HG02610 (cell line): ENCODE measurements around the gene COL28A1.

Source experiments
- ATAC-seq: cut with Tn5 transposase; IDR thresholded peaks from one replicate; pipeline ENCODE4 v1.9.1; 2021; ENCODE audit warnings: mild to moderate bottlenecking, moderate library complexity; ENCODE audit not compliant: unreplicated experiment

COL28A1 gene

DNA sequence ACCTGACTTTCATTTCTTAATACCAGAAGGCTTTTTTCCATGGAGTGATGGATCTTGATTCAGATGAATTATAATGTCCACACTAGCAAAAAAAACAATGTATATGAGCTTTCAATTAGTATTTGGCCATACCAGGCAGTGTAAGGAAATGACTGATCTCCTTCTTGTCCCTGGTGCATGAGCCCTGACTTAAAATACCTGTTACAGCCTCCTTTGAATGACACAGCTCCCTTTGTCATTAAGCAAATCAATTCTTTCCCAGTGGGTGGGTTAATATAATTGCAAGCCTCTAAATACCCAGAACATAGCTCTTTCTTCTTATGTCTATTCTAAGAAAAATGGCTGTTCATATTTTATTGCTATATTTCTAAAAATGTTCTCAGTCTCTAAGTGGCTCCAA, 188.6 kb downstream of the COL28A1 start:
- ATAC-seq: no peak

DNA sequence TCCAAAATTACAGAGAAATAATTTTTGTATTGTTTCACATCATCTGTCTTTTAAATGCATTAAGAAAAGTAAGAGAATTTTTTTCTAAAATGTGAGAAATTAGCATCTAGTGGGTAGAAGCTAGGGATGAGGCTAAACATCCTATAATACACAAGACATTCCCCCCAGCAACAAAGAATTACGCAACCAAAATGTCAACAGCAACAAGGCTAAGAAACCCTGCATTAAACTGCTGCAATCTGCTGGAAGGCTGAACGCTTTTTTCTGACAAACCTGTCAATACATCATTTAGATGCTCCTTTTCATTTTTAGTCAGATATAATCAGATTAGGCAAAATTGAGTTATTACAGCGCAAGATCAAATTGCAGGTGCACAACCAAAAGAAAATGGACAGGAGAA, 191.1 kb downstream of the COL28A1 start:
- ATAC-seq: no peak

DNA sequence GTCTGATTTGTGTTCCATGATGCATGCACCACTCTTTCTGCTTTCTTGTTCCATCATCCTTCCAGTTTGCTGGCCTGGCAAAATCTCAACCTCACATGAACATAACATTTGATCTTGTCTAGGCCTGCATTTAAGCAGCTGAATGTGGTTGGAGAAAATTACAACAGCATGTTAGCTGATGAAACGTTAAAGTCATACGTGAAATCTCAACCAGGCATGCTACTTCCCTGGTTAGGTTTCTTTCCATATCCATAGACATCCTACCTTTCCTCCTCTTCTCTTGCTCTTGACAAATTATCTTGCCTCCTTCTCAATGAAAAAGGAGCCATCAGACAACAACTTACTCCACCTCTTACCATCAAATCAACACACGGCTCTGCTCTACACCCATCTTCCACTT, 199.8 kb downstream of the COL28A1 start:
- no peak for ATAC-seq

DNA sequence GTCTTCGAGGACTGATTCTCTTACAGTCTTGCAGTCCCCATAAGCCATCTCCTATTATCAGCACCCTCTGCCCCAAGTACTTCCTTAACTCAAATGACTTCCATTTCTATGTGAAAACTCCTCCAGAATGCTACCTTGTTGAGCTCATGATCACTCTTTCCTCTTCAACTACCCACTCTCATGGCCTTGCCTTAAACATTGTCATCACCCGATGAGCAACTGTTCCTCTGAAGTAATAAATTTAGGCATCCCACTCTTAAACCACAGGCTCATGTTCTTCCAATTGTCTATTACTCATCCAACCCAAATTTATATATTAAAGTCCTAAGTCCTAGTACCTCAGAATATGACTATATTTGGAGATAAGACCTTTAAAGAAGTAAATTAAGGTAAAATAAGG, 200.5 kb downstream of the COL28A1 start:
- ATAC-seq: no peak

DNA sequence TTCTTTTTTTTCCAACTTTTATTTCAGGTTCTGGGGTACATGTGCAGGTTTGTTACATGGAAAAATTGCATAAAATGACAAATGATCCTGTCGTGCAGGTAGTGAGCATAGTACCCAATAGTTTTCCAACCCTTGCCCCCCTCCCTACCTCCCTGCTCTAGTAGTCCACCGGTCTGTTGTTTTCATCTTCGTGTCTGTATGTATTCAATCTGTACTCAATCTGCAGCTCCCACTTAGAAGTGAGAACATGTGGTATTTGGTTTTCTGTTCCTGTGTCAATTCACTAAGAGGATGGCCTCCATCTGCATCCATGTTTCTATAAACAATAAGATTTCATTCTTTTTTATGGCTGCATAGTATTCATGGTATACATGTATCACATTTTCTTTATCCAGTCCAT, 202.1 kb downstream of the COL28A1 start:
- no peak for ATAC-seq

DNA sequence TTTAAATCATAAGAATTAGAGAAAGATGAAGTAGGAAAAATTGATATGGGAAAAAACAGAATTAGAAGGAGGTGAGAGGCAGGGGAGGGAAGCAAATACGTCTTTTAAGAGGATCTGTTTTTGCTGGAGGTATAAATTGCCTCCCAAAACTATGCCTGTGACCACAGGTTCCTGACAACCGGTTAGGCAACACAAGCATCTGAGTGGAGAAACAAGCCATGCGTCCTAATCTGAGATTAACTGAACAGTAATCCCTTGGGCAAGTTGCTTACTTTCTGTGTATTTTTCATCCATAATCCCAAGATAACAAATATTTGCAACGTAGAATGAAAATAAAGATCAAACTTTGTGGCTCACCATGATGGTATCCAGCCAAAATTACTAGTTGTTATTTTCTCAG, 204.2 kb downstream of the COL28A1 start:
- ATAC-seq: no peak

DNA sequence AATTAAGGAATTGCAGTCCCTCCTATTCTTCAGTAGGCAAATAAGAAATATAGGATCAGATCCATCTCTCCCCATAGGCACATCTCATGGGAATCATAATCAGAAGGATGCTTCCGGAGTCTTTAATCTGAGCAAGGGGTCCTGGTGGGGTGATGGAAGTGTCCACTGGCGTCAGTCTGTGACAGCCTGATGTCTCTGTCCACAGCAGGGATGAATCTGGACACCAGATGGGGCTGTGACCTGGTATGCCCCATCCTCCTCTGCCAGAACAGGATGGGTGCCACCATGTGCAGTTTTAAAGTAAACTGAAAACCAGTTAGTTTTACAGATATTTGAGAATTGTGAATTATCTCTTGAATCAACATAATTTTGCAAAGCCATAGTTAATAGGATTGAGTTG, 204.7 kb downstream of the COL28A1 start:
- ATAC-seq: no peak

DNA sequence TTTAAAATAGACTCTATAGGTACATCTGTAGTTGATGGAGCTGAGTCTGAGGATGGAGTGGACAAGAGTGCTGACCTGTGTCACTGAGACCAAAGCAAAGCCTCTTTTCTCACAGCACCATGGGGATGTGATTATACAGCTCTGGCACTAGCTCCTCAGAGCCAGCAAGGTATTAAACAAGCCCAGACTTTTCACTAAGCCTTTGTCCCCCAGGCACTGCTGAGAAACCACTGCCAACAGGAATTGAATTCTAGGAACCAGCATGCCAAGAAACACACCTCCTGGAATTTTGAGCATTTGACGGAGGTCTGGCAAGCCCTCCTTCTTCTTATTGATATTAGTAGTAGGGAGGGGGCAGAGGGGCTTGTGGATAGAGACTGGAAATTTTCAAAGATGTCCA, 206.3 kb downstream of the COL28A1 start:
- no peak for ATAC-seq

DNA sequence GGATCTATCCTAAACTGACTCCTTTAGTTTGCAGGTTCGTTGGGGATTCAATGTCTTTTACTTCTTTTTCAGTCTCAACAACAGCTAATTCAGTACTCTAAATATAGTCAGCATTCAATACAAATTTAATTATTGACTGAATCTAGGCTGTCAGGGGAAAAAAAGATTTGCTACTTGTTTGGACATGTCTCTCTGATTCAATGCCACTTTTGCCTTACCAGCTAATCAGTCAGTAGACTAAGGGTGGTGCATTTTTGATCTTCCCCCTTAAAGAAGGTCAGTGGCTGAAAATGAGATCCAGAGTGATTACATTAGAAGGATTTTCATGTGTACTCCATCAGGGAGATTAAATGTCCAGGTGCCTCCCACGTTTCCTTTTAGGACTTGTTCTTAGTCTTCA, 208.2 kb downstream of the COL28A1 start:
- ATAC-seq: no peak

DNA sequence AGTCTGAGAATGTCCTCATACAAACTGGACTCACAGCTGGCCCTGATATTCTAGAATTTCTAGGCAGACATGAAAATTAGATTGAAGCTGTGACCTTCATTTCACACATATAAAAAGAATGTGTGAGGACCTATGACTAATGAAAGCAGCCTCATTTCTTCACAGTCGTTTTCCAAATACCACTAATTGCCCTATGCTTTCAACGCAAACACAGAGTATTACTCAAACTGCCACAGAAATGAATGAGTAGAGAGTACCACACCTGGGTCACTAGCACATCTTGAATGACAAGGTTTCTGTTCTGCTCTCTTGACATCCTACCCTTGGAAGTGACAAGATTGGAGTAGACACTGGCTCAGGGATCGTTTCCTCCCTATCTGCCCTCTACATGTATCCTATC, 211.0 kb downstream of the COL28A1 start:
- ATAC-seq: no peak

DNA sequence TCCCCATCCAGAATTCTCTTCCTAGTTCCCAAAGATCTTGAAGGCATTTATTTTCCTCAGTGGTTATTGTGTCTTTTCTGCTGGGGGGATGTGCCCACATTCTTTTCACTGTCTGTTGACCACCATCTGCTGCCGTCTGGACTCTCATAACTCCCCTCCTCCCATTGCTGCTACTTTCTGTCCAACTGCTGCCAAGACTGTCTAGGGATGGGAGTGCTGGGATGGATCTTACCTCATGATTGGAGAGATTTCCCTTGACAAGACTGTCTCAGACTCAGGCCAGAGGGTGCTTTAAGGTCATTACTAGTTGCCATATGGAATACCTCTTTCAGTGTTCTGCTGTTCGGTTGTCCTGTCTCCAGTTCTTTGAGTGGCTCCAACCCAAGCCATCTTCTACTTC, 211.8 kb downstream of the COL28A1 start:
- ATAC-seq: no peak

DNA sequence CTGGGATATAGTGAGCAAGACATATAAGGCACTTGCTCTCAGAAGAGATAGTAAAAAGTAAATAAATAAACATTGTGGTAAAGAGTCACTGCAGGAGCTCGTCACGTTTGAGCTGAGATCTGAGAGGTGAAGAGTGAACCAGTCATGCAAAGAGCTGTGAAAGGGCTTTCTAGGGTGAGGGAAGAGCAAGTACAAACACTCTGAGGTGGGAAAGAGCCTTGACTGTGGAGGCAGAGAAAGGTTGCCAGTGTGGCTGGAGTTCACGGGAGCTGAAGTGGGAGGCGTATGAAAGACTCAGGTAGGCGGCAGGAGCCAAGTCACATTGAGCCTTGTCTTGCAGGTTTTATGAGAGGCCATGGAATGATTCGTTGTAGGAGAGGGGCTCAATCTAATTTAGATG, 212.3 kb downstream of the COL28A1 start:
- peak; percentile 72 for ATAC-seq

DNA sequence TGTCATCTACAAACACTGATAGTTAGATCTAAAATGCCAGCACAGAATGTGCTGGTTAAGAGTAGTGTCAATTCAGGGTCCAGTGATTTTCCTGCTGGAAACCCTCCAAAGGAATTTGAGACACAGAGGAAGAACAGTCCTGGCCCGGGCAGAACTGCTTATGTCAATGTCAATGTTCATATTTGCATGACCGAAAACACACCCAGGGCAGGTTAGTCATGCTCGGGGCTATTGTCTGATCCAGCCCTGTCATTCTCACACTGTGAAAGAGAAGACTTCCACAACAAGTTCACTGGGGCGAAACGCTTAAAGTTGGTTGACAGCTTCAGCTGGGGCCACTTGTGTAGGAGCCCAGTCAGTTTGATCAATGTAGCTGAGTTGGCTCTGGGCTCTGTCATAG, 214.0 kb downstream of the COL28A1 start:
- peak; percentile 93 for ATAC-seq

DNA sequence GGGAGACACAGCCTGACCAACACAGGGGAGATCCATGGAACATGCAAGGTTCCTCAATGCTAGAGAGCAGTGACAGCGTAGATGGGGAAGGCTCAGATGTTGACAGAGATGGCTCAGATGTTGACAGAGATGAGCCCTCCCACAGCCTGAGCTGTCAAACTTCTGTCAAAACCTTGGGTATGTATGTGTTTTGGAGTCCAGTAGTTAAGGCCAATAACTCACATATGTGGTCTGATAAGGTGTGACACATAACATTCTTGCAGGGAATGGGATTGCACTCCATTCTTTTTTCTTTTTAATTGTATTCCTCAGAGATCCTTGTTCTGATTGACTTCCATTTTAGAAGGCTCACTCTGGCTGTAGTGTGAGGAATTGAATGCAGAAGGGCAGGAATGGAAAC, 217.1 kb downstream of the COL28A1 start:
- ATAC-seq: no peak

DNA sequence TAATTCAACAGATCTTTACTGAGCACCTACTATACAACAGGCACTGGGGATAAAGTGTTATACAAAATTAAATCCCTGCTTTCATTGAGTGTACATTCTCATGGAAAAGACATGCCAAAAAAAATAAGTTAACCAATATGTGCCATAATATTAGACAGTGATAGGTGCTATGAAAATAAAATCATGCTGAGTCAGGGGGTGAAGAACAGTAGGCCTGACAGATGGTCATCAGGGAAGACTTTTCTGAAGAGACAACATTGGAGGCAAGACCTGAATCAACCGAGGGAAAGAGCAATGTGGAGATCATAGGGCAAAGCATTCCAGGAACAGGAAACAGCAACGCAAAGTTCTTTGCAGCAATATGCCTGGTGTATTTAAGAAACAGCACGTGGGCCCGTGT, 217.8 kb downstream of the COL28A1 start:
- no peak for ATAC-seq

DNA sequence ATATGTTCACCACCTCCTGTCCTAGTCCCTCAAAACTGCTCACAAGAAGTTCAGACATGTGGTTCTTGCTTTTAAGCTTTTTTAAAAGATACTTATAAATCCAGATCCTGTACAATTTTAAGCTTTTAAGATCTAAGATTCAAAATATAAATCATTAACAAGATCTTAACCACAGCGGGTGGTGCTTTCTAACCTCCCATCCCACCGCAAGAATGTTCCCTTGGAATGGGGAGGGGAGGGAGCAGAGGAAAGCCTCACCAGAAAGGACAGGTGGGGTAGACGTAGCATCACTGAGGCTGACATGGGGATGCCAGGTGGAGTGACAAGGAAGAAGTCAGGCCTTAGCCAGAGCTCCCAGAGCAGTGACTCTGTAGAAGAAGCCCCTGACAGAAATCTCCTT, 219.8 kb downstream of the COL28A1 start:
- ATAC-seq: no peak

DNA sequence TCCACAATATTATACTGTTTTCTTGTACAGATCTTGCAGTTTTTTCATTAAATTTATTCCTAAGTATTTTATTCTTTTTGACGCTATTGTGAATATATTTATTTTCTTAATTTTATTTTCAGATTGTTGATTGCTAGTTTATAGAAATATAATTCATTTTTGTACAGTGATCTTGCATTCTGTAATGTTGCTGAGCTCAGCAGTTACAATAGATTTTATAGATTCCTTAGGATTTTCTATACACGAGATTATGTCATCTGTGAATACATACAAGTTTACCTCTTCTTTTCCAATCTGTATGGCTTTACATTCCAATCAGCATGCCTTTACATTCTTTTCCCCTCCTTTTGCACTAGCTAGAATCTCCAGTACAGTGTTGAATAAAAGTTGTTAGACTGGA, 223.3 kb downstream of the COL28A1 start:
- no peak for ATAC-seq

DNA sequence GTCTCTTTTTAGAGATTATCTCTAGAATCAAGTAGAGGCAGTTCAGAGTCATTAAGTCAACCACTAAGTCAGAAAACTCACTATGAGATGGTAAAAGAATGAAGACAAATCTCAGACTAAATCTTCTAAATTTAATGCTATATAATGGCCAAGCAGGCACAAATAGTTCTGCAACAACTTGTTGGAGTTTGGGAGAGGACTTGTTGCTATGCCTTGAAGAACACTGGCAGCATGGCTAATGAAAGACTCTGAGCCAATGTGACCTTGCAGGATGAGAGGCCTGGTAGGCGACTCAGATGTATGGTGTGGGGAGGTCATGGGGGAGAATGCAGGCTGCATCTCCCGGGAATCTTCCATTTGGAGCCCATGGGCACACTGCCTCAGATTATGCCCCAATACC, 224.7 kb downstream of the COL28A1 start:
- ATAC-seq: no peak

DNA sequence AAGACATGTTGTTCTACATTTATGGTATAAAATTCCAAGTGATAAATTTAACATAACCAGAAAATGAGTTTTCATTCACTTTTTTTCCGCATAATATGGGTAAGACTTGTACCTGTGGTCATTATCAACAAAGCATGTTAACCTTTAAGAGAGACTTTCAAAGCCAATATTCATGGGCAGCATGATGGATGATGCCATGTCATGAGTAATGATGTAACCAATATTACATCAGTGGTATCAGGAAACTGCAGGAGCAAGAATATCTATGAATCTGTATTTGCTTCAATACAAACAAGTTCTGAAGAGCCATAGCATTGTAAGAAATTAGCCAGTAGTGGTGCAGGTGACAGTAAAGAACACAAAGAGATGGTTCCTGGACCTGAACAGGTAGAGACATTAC, 226.5 kb downstream of the COL28A1 start:
- no peak for ATAC-seq
